SU-DHL-6 (cell line): ENCODE measurements around the gene LRPAP1.

Source experiments
- H2AFZ ChIP-seq: fragments of 200-600 bp; sonication (generic); 2 replicates; pipeline ENCODE4 v1.6.1; 2014; ENCODE audit warnings: low read depth, mild to moderate bottlenecking, moderate library complexity, mixed read lengths, antibody characterized with exemption, low read length; ENCODE audit not compliant: severe bottlenecking
- H3F3A ChIP-seq: fragments of 200-600 bp; shearing (Covaris generic); 2 replicates; pipeline ENCODE4 v1.6.0; 2016; ENCODE audit warnings: antibody characterized with exemption, mild to moderate bottlenecking; ENCODE audit not compliant: insufficient read depth
- H3K27ac ChIP-seq: fragments of 200-600 bp; sonication (generic); 2 replicates; pipeline ENCODE4 v1.5.1; 2016; ENCODE audit warnings: low read depth, mild to moderate bottlenecking, low read length, moderate library complexity, mixed read lengths
- H3K27me3 ChIP-seq: fragments of 200-600 bp; sonication (generic), shearing (Covaris generic); 2 replicates; pipeline ENCODE4 v1.6.0; 2014; ENCODE audit warnings: mild to moderate bottlenecking, low read length
- H3K36me3 ChIP-seq: fragments of 200-600 bp; sonication (generic); 2 replicates; pipeline ENCODE4 v1.6.1; 2014; ENCODE audit warnings: mild to moderate bottlenecking, low read length, mixed read lengths
- H3K4me2 ChIP-seq: fragments of 300-600, 200-600 bp; shearing (Covaris generic), sonication (generic); 2 replicates; pipeline ENCODE4 v1.6.0; 2014; ENCODE audit warnings: low read length, low read depth, mild to moderate bottlenecking; ENCODE audit not compliant: poor library complexity, severe bottlenecking
- H3K4me3 ChIP-seq: fragments of 200-600 bp; sonication (generic); 2 replicates; pipeline ENCODE4 v1.5.1; 2014; ENCODE audit warnings: antibody characterized with exemption, low read length, mild to moderate bottlenecking, mixed read lengths; ENCODE audit not compliant: insufficient read depth, poor library complexity, severe bottlenecking
- H3K79me2 ChIP-seq: fragments of 200-600 bp; sonication (generic); 2 replicates; pipeline ENCODE4 v1.6.1; 2014; ENCODE audit warnings: mild to moderate bottlenecking, low read length, moderate library complexity; ENCODE audit not compliant: insufficient read depth
- H3K9ac ChIP-seq: fragments of 200-600 bp; sonication (generic); 2 replicates; pipeline ENCODE4 v1.7.0; 2014; ENCODE audit warnings: mild to moderate bottlenecking, low read length
- H3K9me2 ChIP-seq: fragments of 200-600 bp; sonication (generic); replicated peaks from 2 replicates; pipeline ENCODE4 v1.6.1; 2014; ENCODE audit warnings: low read length; ENCODE audit not compliant: insufficient read depth
- H3K9me3 ChIP-seq: fragments of 200-600 bp; sonication (generic); 2 replicates; pipeline ENCODE4 v1.6.1; 2014; ENCODE audit warnings: low read length, mixed read lengths; ENCODE audit not compliant: insufficient read depth
- H4K20me1 ChIP-seq: fragments of 200-600 bp; sonication (generic); 2 replicates; pipeline ENCODE4 v1.6.1; 2014; ENCODE audit warnings: low read depth, mild to moderate bottlenecking, antibody characterized with exemption, low read length, moderate library complexity, mixed read lengths
- CTCF ChIP-seq: fragments of 200-600 bp; sonication (generic); IDR thresholded peaks from one replicate; pipeline ENCODE4 v1.5.1; 2017; ENCODE audit warnings: antibody characterized with exemption, mild to moderate bottlenecking, low read length, moderate library complexity; ENCODE audit not compliant: insufficient read depth, poor library complexity, severe bottlenecking
- EZH2phosphoT487 ChIP-seq: fragments of 200-600 bp; sonication (generic), shearing (Covaris generic); conservative IDR thresholded peaks from 2 replicates; pipeline ENCODE4 v1.6.1; 2018; ENCODE audit warnings: mild to moderate bottlenecking, antibody characterized with exemption, low read length, moderate library complexity, mixed read lengths

The LRPAP1 gene

GRCh38 chr4:3527101-3527913 lies 4.9 kb downstream of the LRPAP1 start:
- H2AFZ ChIP-seq, result no peak overlapping the region
- H3K27me3 ChIP-seq, result no peaks in the 10 kb centered on the region
- no peaks in the 10 kb centered on the region for H3K9me2 ChIP-seq
- no peaks in the 10 kb centered on the region for H3K36me3 ChIP-seq
- no peak overlapping the region for H3K4me3 ChIP-seq
- H3K4me2 ChIP-seq, result no peak overlapping the region
- H3K27ac ChIP-seq, result no peak overlapping the region
- no peak overlapping the region for H3K9ac ChIP-seq
- H4K20me1 ChIP-seq, result no peaks in the 10 kb centered on the region
- H3K79me2 ChIP-seq, result no peaks in the 10 kb centered on the region
- no peaks in the 10 kb centered on the region for H3K9me3 ChIP-seq
- H3F3A ChIP-seq, result no peaks in the 10 kb centered on the region
- no peak for TF ChIP-seq CTCF

GRCh38 chr4:3526456-3526855 lies 5.8 kb downstream of the LRPAP1 start:
- Histone ChIP-seq H3K9me2 (no peaks in the 10 kb centered on the region), H4K20me1 (no peaks in the 10 kb centered on the region), H3K4me2 (no peak overlapping the region), H3K9me3 (no peaks in the 10 kb centered on the region), H3K9ac (no peak overlapping the region), H3K27ac (no peak overlapping the region), H3K36me3 (no peaks in the 10 kb centered on the region), H3K27me3 (no peaks in the 10 kb centered on the region), H2AFZ (no peak overlapping the region), H3F3A (no peaks in the 10 kb centered on the region), H3K4me3 (no peak overlapping the region), H3K79me2 (no peaks in the 10 kb centered on the region)
- TF ChIP-seq CTCF (no peak), EZH2phosphoT487 (no peak)

GRCh38 chr4:3525532-3526430 lies 6.4 kb downstream of the LRPAP1 start:
- no peak overlapping the region for H3K27ac ChIP-seq
- TF ChIP-seq CTCF (no peak), EZH2phosphoT487 (no peak)
- H4K20me1 ChIP-seq, result no peaks in the 10 kb centered on the region
- H3K36me3 ChIP-seq, result no peaks in the 10 kb centered on the region
- H3K4me2 ChIP-seq, result no peak overlapping the region
- no peak overlapping the region for H3K9ac ChIP-seq
- H3K79me2 ChIP-seq, result no peaks in the 10 kb centered on the region
- H3K4me3 ChIP-seq, result no peak overlapping the region
- H3F3A ChIP-seq, result no peaks in the 10 kb centered on the region
- H3K9me3 ChIP-seq, result no peaks in the 10 kb centered on the region
- H3K9me2 ChIP-seq, result no peaks in the 10 kb centered on the region
- no peak overlapping the region for H2AFZ ChIP-seq
- no peaks in the 10 kb centered on the region for H3K27me3 ChIP-seq
